NCI-H774 (cell line): ENCODE measurements around the gene ACOX3.

Experiments
- DNase-seq: peaks from one replicate; lab custom pipeline; 2025; lab: John Stamatoyannopoulos, UW

Gene ACOX3

GRCh38 chr4:8404791-8405515 lies 35.6 kb downstream of the ACOX3 start:
- DNase-seq = no peak

GRCh38 chr4:8403976-8404375 lies 36.5 kb downstream of the ACOX3 start:
- no peak for DNase-seq

- no peak for DNase-seq
Measured at GRCh38 chr4:8403173-8403753, 37.3 kb downstream of the ACOX3 start.

- no peak for DNase-seq
Measured at GRCh38 chr4:8402640-8403039, 37.9 kb downstream of the ACOX3 start.

GRCh38 chr4:8402181-8402597 lies 38.3 kb downstream of the ACOX3 start:
- no peak for DNase-seq

- no peak for DNase-seq
Measured at GRCh38 chr4:8401665-8402064, 38.9 kb downstream of the ACOX3 start.

GRCh38 chr4:8400632-8401325 lies 39.7 kb downstream of the ACOX3 start:
- DNase-seq = no peak

GRCh38 chr4:8399298-8399697 lies 41.2 kb downstream of the ACOX3 start:
- no peak for DNase-seq

GRCh38 chr4:8398347-8398746 lies 42.2 kb downstream of the ACOX3 start:
- no peak for DNase-seq

GRCh38 chr4:8396762-8397406 lies 43.6 kb downstream of the ACOX3 start:
- DNase-seq = no peak

GRCh38 chr4:8395504-8396296 lies 44.8 kb downstream of the ACOX3 start:
- DNase-seq = no peak

- DNase-seq = no peak
Measured at GRCh38 chr4:8394806-8395205, 45.7 kb downstream of the ACOX3 start.

- no peak for DNase-seq
Measured at GRCh38 chr4:8394061-8394519, 46.4 kb downstream of the ACOX3 start.

- no peak for DNase-seq
Measured at GRCh38 chr4:8393593-8394038, 46.9 kb downstream of the ACOX3 start.

- no peak for DNase-seq
Measured at GRCh38 chr4:8392591-8393190, 47.8 kb downstream of the ACOX3 start.

- DNase-seq = no peak
Measured at GRCh38 chr4:8391972-8392371, 48.6 kb downstream of the ACOX3 start.

- no peak for DNase-seq
Measured at GRCh38 chr4:8391071-8391470, 49.5 kb downstream of the ACOX3 start.

- DNase-seq = no peak
Measured at GRCh38 chr4:8390577-8390976, 49.9 kb downstream of the ACOX3 start.

GRCh38 chr4:8388528-8388870 lies 52.0 kb downstream of the ACOX3 start:
- DNase-seq = no peak

- DNase-seq = no peak
Measured at GRCh38 chr4:8387615-8388527, 52.7 kb downstream of the ACOX3 start.
